Activated T-helper 2 cell treated with anti-CD3 and anti-CD28 coated beads, Interferon-gamma antibody, Interleukin-2, Interleukin-4, amounts not matched to agents 10 μg/mL and 5 μg/mL and 100 μg/mL, durations not matched to agents 14 hours and 24 hours and 36 hours (primary cell): ENCODE measurements around the gene DMTF1. TPM values are rescaled to one million over a fixed set of nuclear protein-coding genes. Genes with fewer than 3 reads are reported as not detected.

Experiments
- DNase-seq: peaks from one replicate; pipeline ENCODE4 v3.0.0; 2021; ENCODE audit warnings: low spot score
- H3K27ac Mint-ChIP-seq: one replicate; pipeline ENCODE4 v1.8.0; 2021; ENCODE audit warnings: mixed read lengths
- H3K27me3 Mint-ChIP-seq: one replicate; pipeline ENCODE4 v1.8.0; 2021; ENCODE audit warnings: low read depth, mixed read lengths
- H3K36me3 Mint-ChIP-seq: one replicate; pipeline ENCODE4 v1.8.0; 2021; ENCODE audit warnings: low read depth, mixed read lengths
- H3K4me1 Mint-ChIP-seq: one replicate; pipeline ENCODE4 v1.8.0; 2021; ENCODE audit warnings: low read depth, mixed read lengths
- H3K4me3 Mint-ChIP-seq: one replicate; pipeline ENCODE4 v1.8.0; 2021; ENCODE audit warnings: low read depth, mild to moderate bottlenecking, moderate library complexity, mixed read lengths
- H3K9me3 Mint-ChIP-seq: one replicate; pipeline ENCODE4 v1.8.0; 2021; ENCODE audit warnings: mixed read lengths
- intact Hi-C: fragments of 100-400 bp; cut with micrococcal nuclease; formaldehyde crosslinking; loops from one replicate; pipeline ENCODE4 v1.15.1; 2023
- total RNA-seq: library from RNA; stranded (reverse); gene quantifications from 2 replicates; pipeline ENCODE4 v1.2.3, GENCODE V29; 2022

Gene DMTF1
- total RNA-seq, 1 donor from 2014 or later: 112 TPM

- H3K4me1 Mint-ChIP-seq: no peaks in the 10 kb centered on the region
- peaks cover 6% of the 10 kb centered on the region for H3K27me3 Mint-ChIP-seq
- no peak for DNase-seq
- H3K27ac Mint-ChIP-seq: no peak overlapping the region
- no peaks in the 10 kb centered on the region for H3K9me3 Mint-ChIP-seq
- intact Hi-C loops: no loop called here
- no peaks in the 10 kb centered on the region for H3K36me3 Mint-ChIP-seq
- H3K4me3 Mint-ChIP-seq: no peak overlapping the region
Measured at GRCh38 chr7:87128861-87129267, 23.4 kb upstream of the DMTF1 start.

GRCh38 chr7:87129332-87129731 is 22.9 kb upstream of the DMTF1 start:
- intact Hi-C loops: no loop called here
- no peak for DNase-seq
- no peaks in the 10 kb centered on the region for H3K36me3 Mint-ChIP-seq
- no peak overlapping the region for H3K4me3 Mint-ChIP-seq
- no peak overlapping the region for H3K27ac Mint-ChIP-seq
- H3K9me3 Mint-ChIP-seq: no peaks in the 10 kb centered on the region
- H3K4me1 Mint-ChIP-seq: no peaks in the 10 kb centered on the region
- peaks cover 4% of the 10 kb centered on the region for H3K27me3 Mint-ChIP-seq

- intact Hi-C loops: loop anchor here (10.0 kb wide), 1 partner anchor 55 kb away; no protein-coding TSS in a partner anchor
- no peaks in the 10 kb centered on the region for H3K36me3 Mint-ChIP-seq
- no peak for DNase-seq
- no peak overlapping the region for H3K27ac Mint-ChIP-seq
- H3K9me3 Mint-ChIP-seq: no peaks in the 10 kb centered on the region
- no peaks in the 10 kb centered on the region for H3K4me1 Mint-ChIP-seq
- H3K27me3 Mint-ChIP-seq: peaks cover 4% of the 10 kb centered on the region
- H3K4me3 Mint-ChIP-seq: no peak overlapping the region
Measured at GRCh38 chr7:87129848-87130247, 22.4 kb upstream of the DMTF1 start.

GRCh38 chr7:87131771-87132170 is 20.5 kb upstream of the DMTF1 start:
- intact Hi-C loops: loop anchor here (10.0 kb wide), 1 partner anchor 57 kb away; no protein-coding TSS in a partner anchor
- peaks cover 10% of the 10 kb centered on the region for H3K27me3 Mint-ChIP-seq
- H3K27ac Mint-ChIP-seq: no peak overlapping the region
- H3K36me3 Mint-ChIP-seq: no peaks in the 10 kb centered on the region
- no peak for DNase-seq
- H3K9me3 Mint-ChIP-seq: no peaks in the 10 kb centered on the region
- no peak overlapping the region for H3K4me3 Mint-ChIP-seq
- H3K4me1 Mint-ChIP-seq: no peaks in the 10 kb centered on the region

GRCh38 chr7:87137271-87137670 is 15.0 kb upstream of the DMTF1 start:
- Mint-ChIP-seq H3K4me1 (no peaks in the 10 kb centered on the region), H3K9me3 (no peaks in the 10 kb centered on the region), H3K27ac (no peak overlapping the region), H3K4me3 (no peak overlapping the region), H3K36me3 (no peaks in the 10 kb centered on the region), H3K27me3 (peaks cover 34% of the 10 kb centered on the region)
- no peak for DNase-seq
- intact Hi-C loops: loop anchor here (10.0 kb wide), 1 partner anchor 62 kb away; no protein-coding TSS in a partner anchor

DNA sequence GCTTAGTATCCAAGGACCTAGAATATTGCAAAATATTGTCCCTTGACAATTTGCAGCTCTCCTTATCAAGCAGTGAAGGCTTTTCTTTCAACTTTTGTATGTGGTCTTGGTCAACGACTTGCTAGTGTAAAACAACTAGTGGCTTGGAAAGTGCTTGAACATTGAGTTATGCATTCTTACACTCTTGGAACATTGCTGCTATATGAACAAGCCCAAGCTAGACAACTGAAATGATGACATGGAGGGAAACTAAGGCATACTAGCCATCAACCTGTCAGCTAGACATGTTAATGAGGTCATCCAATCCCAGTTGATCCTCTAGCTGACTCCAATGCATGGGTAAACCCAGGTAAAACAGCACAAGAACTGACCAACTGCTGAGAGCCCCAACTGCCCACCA is 12.7 kb upstream of the DMTF1 start:
- Mint-ChIP-seq H3K9me3 (no peaks in the 10 kb centered on the region), H3K4me1 (peaks cover 6% of the 10 kb centered on the region), H3K36me3 (no peaks in the 10 kb centered on the region), H3K4me3 (no peak overlapping the region), H3K27me3 (peaks cover 34% of the 10 kb centered on the region), H3K27ac (no peak overlapping the region)
- intact Hi-C loops: loop anchor here (10.0 kb wide), 1 partner anchor 65 kb away; no protein-coding TSS in a partner anchor
- no peak for DNase-seq

GRCh38 chr7:87140271-87140748 is 11.9 kb upstream of the DMTF1 start:
- intact Hi-C loops: no loop called here
- Mint-ChIP-seq H3K4me1 (peaks cover 10% of the 10 kb centered on the region), H3K9me3 (no peaks in the 10 kb centered on the region)

DNA sequence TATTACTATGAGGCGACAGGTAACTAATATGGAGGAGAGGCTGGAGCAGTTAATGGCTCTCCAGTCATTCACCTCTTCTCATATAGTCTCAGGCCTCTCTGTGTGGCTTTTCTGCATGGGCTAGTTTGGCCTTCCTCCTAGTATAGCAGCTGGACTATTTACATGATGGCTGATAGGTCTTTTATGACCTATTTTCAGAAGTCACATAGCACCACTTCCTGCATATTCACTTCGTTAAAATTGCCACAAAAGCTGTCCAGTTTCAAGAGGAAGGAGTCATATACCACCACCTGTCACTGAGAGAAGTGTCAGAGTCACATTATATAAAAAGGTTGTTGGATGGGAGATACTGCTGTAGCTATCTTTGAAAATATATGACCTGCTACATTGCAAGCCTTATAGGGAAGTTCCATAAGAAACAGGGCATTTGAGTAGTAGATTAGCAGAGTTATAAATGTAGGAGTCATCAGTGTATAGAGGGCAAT is 8.0 kb upstream of the DMTF1 start:
- H3K27me3 Mint-ChIP-seq: peaks cover 10% of the 10 kb centered on the region
- H3K4me1 Mint-ChIP-seq: peaks cover 12% of the 10 kb centered on the region
- H3K4me3 Mint-ChIP-seq: no peak overlapping the region
- DNase-seq: no peak
- intact Hi-C loops: no loop called here
- no peaks in the 10 kb centered on the region for H3K36me3 Mint-ChIP-seq
- no peak overlapping the region for H3K27ac Mint-ChIP-seq
- H3K9me3 Mint-ChIP-seq: no peaks in the 10 kb centered on the region

More at GRCh38 chr7:87140271-87140748, 11.9 kb upstream of the DMTF1 start:
- H3K27me3 Mint-ChIP-seq: peaks cover 34% of the 10 kb centered on the region
- no peak overlapping the region for H3K27ac Mint-ChIP-seq
- H3K4me3 Mint-ChIP-seq: no peak overlapping the region
- no peak for DNase-seq
- H3K36me3 Mint-ChIP-seq: no peaks in the 10 kb centered on the region

GRCh38 chr7:87146740-87147386 is 5.4 kb upstream of the DMTF1 start:
- H3K36me3 Mint-ChIP-seq: no peaks in the 10 kb centered on the region
- intact Hi-C loops: no loop called here
- H3K9me3 Mint-ChIP-seq: no peaks in the 10 kb centered on the region
- no peak overlapping the region for H3K27ac Mint-ChIP-seq
- no peak overlapping the region for H3K4me3 Mint-ChIP-seq
- no peak for DNase-seq
- H3K27me3 Mint-ChIP-seq: no peaks in the 10 kb centered on the region
- peaks cover 19% of the 10 kb centered on the region for H3K4me1 Mint-ChIP-seq

GRCh38 chr7:87147500-87147899 is 4.8 kb upstream of the DMTF1 start:
- Mint-ChIP-seq H3K27ac (no peak overlapping the region), H3K9me3 (no peaks in the 10 kb centered on the region), H3K4me1 (peaks cover 21% of the 10 kb centered on the region), H3K36me3 (no peaks in the 10 kb centered on the region), H3K27me3 (no peaks in the 10 kb centered on the region), H3K4me3 (no peak overlapping the region)
- intact Hi-C loops: no loop called here
- DNase-seq: no peak

DNA sequence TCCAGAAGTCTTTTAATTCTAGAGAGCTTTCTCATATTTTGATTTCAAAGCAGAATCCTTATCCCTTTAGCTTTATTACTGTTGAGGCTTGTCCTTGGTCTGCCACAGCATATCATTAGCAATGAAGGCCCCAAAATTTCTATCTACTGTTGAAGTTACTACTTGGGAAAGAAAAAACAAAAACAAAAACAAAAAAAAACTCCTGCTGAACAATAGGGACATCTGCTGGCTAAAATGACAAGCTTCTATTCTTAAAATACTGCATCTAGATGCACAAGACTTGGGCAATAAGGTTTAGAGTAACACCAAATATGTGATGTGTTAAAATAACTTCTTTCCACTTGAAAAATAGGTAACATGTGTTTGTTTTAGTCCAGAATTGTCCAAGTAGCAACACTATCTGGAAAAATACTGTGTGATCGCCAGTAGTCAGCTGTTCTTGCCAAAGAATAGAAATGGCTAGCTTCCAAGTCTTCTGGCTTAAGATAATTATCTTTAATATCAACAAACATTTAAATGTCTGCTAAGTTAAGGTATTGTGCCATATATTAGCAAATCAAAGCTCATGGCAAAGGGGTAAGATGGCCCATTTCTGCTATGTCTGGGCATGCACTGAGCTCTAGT is 3.8 kb upstream of the DMTF1 start:
- H3K4me1 Mint-ChIP-seq: peaks cover 21% of the 10 kb centered on the region

DNA sequence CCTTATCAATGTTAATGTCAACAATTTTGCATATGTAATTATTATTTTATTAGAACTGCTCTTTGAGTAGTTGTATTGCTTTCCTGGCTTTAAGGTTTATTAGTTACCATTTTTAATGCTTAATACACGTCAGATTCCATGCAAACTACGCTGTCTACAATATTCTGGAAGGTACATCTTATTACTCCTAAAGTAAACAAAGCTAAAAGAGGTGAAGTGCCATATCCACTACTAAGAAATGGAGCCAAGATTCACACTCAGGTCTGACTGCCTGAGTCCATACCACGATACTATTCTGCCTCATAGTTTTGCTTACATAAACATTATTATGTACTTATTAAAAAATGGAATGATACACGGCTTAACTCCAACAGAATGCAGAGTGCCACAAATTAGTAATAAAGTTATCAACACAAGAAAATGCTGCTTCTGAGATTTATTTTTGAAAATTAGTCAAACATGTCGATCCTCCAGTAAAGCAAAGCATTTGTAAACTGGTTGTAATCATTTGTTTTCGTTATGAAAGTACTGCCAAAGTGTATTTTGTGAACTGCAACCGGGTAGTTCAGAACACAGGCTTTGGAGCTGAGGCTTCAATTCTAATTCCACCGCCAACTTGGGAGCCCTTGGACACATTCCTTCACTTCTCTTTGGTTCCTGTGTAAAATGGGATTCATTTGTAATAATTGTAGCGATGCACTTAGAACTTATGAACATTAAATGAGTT is 1.1 kb upstream of the DMTF1 start:
- peaks cover 30% of the 10 kb centered on the region for H3K4me1 Mint-ChIP-seq
- peak overlapping the region; percentile 93 for H3K4me3 Mint-ChIP-seq
- peaks cover 20% of the 10 kb centered on the region for H3K36me3 Mint-ChIP-seq
- DNase-seq: no peak
- H3K27me3 Mint-ChIP-seq: no peaks in the 10 kb centered on the region
- peak overlapping the region; percentile 96 for H3K27ac Mint-ChIP-seq
- intact Hi-C loops: loop anchor here (5.0 to 10.0 kb wide), 4 partner anchors 86 to 1064 kb away; partner anchors contain the start of genes DBF4, RUNDC3B and SLC25A40
- no peaks in the 10 kb centered on the region for H3K9me3 Mint-ChIP-seq

More for the DNA sequence above, 3.8 kb upstream of the DMTF1 start:
- H3K9me3 Mint-ChIP-seq: no peaks in the 10 kb centered on the region
- DNase-seq: no peak
- peaks cover 4% of the 10 kb centered on the region for H3K36me3 Mint-ChIP-seq
- no peak overlapping the region for H3K4me3 Mint-ChIP-seq
- intact Hi-C loops: no loop called here
- H3K27me3 Mint-ChIP-seq: no peaks in the 10 kb centered on the region
- no peak overlapping the region for H3K27ac Mint-ChIP-seq
